Daoy (cell line): Measurements from ENCODE around the gene EIF4E1B. TPM values are rescaled to one million over a fixed set of nuclear protein-coding genes. Genes with fewer than 3 reads are reported as not detected.

Experiments used
- DNase-seq: peaks from one replicate; pipeline ENCODE4 v3.0.0-alpha.2; 2015; ENCODE audit warnings: low read depth
- total RNA-seq: library from RNA; depleted of rRNA; stranded (reverse); fragments of >200 nt; shearing (Covaris generic); gene quantifications from 2 replicates; pipeline ENCODE4 v1.2.3, GENCODE V29; 2014

EIF4E1B gene
- total RNA-seq, 1 experiment from 2014 or later = not detected

- no peak for DNase-seq
Observed at GRCh38 chr5:176626876-176627236, 3.6 kb upstream of the EIF4E1B start.

- no peak for DNase-seq
Observed at GRCh38 chr5:176627582-176627981, 2.9 kb upstream of the EIF4E1B start.

GRCh38 chr5:176628406-176629228 lies 1.9 kb upstream of the EIF4E1B start:
- no peak for DNase-seq

DNA sequence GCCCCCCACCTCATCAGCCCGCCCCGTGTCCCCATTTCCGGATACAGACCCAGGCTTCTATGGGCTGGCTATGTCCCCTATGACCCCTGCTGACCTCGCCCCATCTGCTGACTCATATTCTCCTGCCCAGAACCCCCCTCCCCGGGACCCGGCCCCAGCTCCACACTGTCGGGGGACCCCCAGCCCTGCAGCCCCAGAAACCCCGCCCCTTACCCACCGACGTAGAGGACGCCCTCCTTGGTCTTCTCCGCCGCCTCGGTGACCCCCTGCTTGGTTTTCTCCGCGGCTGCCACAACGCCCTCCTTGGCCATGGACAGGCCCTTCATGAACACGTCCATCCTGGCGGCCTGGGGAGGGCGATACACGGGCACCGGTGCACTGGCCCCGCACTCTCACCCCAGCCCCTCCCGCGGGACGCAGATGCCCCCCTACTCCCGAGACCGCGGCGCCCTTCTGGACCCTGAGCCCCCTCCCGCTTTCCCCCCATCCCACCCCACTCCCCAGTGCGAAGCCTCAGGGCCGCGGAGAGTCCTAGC lies 1.1 kb upstream of the EIF4E1B start:
- no peak for DNase-seq

GRCh38 chr5:176630681-176631222 lies 277 bp downstream of the EIF4E1B start:
- no peak for DNase-seq

DNA sequence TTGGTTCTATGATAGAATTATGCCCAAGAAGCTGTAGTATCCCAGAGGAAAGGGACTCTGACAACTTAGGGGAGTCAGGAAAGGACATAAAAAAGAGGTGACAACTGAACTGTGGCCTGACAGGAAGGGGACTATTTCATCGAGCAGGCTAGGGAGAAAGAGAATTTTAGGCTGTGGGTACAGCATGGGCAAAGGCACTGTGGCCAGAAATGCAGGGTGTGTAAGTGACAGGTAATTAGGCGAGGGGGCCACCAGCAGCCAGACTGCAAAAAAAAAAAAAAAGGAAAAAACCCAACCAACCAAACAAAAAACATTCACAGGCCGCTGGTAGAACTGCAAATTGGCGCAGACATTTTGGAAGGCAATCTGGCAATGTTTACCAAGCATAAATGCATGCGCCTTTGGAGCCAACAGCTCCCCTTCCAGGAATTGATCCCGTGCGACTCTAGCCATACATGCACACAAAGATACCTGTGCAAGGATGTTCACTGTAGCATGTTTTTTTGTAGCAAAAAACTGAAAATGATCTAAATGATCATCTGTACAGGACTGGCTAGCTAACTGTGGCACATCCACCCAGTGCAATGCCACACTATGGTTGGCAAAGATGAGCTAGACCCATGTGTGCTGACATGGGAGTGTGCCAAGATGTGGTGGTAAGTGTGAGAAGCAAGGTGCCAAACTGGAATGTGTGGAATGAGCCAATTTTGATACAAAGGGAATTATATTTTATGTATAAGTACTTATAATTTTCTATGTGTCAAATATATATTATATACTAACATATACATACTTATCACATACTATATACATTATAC lies 1.1 kb downstream of the EIF4E1B start:
- DNase-seq = no peak

GRCh38 chr5:176632745-176633144 lies 2.3 kb downstream of the EIF4E1B start:
- DNase-seq = no peak

DNA sequence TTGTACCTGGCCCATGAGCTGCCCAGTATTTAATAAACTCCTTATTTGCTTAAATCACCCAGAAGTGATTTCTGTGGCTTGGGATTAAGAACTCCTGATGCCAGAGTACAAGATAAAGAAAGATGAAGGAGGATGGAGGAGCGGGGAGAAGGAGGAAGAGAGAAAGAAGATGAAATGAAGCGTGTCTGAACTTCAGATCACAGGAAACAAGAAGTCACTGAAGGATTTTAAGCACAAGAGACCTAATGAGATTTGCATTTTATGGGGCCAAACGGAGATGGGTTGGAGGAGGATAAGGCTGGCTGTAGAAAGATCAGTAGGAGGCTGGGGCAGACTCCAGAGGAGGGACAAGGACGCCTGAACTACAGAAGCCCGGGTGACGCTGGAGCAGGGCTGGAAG lies 3.1 kb downstream of the EIF4E1B start:
- no peak for DNase-seq

- no peak for DNase-seq
Observed at GRCh38 chr5:176636426-176636825, 6.0 kb downstream of the EIF4E1B start.

GRCh38 chr5:176637556-176637955 lies 7.1 kb downstream of the EIF4E1B start:
- no peak for DNase-seq

DNA sequence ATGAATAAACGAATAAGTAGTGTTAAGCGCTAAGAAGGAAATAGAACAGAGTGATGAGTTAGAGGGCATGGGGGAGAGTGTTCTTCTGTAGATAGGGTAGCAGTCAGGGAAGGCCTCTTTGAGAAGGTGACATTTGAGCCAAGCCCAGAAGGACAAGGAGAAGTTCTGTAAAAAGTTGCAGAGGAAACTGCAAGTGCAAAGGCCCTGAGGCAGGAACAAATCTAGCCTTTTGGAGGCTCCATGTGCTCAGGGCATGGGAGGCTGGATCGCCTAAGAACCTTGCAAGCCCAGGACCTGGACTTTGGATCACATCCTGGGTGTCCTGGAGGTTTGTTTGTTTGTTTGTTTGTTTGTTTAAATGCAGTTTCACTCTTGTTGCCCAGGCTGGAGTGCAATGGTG lies 8.0 kb downstream of the EIF4E1B start:
- no peak for DNase-seq

GRCh38 chr5:176639208-176639607 lies 8.7 kb downstream of the EIF4E1B start:
- no peak for DNase-seq

- no peak for DNase-seq
Observed at GRCh38 chr5:176639981-176640380, 9.5 kb downstream of the EIF4E1B start.

DNA sequence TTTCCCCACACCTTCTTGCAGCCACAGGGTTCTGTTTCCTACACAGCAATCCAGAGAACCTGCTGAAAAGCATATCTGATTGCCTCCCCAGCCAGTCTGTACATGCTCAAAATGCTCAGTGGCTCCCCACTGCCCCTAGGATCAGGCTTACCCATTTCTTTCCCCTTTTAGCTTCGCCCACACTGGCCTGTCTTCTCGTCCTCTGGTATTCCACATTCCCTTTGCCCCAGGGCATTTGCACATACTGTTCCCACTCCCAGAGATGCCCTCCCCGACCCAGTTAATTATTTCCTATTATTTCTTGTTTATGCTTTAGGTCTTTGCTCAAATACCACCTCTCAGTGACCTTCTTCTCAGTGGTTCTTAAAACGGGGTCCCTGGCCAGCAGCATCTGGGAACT lies 10.1 kb downstream of the EIF4E1B start:
- DNase-seq = no peak

DNA sequence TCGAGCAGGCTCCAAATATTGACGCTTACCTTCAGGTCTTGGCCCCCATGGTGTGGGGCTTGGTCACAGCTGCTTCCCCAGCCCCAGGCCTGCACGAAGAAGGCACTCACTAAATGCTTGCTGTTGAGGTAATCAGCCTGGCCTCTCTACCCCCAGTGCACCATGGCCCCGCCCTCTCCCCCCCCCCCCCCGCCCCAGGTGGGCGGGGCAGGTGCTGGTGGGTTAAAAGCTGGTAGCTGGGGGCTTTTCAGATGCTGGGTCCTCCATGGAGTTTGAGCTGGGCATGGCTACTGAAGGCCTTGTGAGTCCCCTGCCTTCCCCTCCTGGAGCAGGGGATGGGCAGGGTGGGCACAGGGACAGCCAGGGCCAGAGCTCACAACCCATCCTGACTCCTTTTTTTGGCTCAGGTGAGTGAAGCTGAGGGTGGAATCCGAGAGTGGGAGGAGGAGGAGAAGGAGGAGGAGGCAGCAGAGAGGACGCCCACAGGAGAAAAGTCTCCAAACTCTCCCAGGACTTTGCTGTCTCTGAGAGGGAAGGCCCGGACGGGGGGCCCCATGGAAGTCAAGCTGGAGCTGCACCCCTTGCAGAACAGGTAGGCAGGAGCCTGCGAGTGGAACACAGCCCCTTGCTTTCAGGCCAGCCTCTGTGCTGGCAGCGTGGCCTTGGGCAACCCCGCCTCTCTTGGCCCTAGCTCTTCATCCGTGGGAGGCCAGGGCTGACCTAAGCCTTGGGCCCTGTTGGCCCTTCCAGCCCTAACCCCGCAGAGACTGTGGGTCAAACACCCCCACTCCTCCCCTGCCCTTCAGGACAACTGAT lies 12.4 kb downstream of the EIF4E1B start:
- no peak for DNase-seq

DNA sequence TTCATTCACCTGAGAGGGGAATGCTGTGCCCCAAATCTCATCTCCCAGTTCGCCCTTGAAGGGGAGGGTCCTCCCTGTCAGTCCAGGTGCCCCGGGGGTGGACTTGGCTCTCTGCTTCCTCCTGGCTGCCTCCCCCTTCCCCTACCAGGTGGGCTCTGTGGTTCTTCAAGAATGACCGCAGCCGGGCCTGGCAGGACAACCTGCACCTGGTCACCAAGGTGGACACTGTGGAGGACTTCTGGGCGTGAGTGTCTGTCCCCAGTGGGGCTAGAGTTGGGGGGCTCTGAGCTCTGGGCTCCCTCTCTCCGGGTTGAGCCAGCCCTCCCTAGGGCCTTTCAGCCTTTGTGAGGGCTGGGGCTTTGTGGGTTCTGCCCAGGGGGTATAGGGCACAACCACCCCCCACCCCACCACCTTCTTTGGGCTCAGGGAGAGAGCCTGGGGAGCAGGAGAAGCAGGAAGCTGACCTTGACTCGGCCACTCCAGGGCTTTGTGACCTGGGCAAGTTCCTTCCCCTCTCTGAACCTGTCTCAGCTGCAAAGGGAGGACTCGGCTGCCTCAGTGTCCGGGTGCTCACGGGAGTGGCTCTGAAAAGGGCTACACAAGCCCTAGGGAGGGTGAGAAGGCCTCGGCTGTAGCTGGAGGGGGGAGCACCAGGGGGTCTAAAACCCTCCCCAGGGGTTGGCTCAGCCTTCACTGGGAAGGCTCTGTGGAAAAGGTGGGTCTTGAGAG lies 13.2 kb downstream of the EIF4E1B start:
- no peak for DNase-seq

GRCh38 chr5:176644294-176644693 lies 13.8 kb downstream of the EIF4E1B start:
- no peak for DNase-seq

DNA sequence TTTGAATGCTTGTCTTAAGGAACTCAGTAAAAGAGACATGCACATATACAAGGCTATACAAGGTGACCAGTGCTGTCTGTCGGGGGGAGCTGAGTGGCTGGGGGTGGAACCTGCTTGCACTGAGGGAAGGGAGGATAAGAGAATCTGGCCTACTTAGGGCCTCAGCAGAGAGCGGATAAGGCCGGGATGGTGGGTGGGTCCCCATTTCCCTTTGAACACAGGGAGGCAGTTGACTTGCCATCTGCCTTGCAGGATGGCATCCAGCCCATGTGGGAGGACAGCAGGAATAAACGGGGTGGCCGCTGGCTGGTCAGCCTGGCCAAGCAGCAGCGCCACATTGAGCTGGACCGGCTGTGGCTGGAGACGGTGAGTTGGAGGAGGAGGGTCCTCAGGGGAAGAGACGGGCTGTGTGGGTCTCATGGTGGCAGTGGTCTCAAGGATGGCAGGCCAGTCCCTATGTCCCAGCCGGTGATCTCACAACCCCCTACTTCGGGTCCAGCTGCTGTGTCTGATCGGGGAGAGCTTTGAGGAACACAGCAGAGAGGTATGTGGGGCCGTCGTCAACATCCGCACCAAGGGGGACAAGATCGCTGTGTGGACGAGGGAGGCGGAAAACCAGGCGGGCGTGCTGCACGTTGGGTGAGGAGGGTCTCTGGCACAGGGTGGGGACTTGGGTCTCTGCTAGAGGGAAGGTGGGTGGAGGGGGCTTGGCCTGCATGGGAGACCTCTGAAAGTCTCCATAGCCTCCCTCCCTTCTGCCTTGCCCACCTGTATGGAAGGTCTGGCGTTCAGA lies 14.6 kb downstream of the EIF4E1B start:
- no peak for DNase-seq

DNA sequence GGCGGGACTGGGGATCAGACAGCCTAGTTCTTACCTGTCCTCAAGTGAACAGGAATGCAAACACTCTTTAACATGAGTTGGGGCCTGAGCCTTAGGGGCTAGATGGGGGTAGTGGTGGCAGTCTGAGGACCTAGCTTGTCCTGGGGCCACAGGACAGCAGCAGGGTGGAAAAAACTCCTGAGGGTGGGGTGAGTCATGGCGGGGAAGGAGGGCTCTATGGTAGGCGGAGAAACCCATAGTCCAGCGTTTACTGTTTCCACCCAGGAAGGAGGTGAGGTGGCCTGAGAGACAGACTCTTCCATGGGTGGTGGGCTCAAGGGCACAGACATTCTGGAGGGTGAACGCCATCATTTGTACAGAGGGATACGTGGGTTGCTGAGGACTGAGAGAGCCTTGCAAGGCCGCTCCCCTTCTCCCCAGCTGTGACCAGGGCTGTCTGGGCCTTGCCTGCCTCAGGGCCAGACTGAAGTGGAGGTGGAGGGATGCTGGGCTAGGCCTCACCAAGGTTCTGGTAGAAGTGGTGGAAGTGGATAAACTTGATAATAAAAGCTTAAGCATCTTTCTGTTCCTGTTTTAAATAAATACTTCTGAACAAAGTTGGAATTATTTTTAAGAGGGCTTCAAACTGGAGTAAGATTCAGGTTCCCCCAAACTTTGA lies 15.7 kb downstream of the EIF4E1B start:
- DNase-seq = no peak

- no peak for DNase-seq
Observed at GRCh38 chr5:176646707-176647029, 16.2 kb downstream of the EIF4E1B start.
